Stomach (tissue), 4 donors: Measurements from ENCODE around the gene KRTAP10-1.

Source experiments
- CTCF ChIP-seq, 7 experiments: fragments of 450-650 bp in 4 of 7; fragments of 200-600 bp in 3 of 7; sonication (generic) in 3 of 7; IDR thresholded peaks; one replicate each; pipeline ENCODE4 v1.5.1; 2016 to 2019; ENCODE audit warnings: antibody characterized with exemption in 7 of 7, control low read depth in 2 of 7, mild to moderate bottlenecking in 1 of 7
- POLR2A ChIP-seq, 4 donors: fragments of 450-650 bp; IDR thresholded peaks; one replicate each; pipeline ENCODE4 v1.6.1; 2016; ENCODE audit warnings: antibody characterized with exemption in 4 of 4, control low read depth in 2 of 4, mild to moderate bottlenecking in 1 of 4, moderate library complexity in 1 of 4
- POLR2AphosphoS5 ChIP-seq, 3 donors: sonication (generic); formaldehyde crosslinking; IDR thresholded peaks; one replicate each; pipeline ENCODE4 v1.6.1; 2016; ENCODE audit warnings: antibody characterized with exemption in 3 of 3

- TF ChIP-seq POLR2A (IDR thresholded peaks at IDR 0.05) (no peak), CTCF (IDR thresholded peaks at IDR 0.05) (no peak), POLR2AphosphoS5 (IDR thresholded peaks at IDR 0.05) (no peak)
Observed at GRCh38 chr21:44507673-44508425, 32.1 kb downstream of the KRTAP10-1 start.
